ENCODE results near the gene WBP2. TPM values are rescaled to one million over a fixed set of nuclear protein-coding genes. Genes with fewer than 3 reads are reported as not detected.
A peak's percentile ranks its signal among the peaks of the same experiment; 100 is the strongest.

WBP2 gene
- total and polyA plus RNA-seq, 2 of the 13 experiments (the other 11 are each of a cell fraction or from before 2014, with no cell fraction given) = 29.2 to 29.5 TPM

DNA sequence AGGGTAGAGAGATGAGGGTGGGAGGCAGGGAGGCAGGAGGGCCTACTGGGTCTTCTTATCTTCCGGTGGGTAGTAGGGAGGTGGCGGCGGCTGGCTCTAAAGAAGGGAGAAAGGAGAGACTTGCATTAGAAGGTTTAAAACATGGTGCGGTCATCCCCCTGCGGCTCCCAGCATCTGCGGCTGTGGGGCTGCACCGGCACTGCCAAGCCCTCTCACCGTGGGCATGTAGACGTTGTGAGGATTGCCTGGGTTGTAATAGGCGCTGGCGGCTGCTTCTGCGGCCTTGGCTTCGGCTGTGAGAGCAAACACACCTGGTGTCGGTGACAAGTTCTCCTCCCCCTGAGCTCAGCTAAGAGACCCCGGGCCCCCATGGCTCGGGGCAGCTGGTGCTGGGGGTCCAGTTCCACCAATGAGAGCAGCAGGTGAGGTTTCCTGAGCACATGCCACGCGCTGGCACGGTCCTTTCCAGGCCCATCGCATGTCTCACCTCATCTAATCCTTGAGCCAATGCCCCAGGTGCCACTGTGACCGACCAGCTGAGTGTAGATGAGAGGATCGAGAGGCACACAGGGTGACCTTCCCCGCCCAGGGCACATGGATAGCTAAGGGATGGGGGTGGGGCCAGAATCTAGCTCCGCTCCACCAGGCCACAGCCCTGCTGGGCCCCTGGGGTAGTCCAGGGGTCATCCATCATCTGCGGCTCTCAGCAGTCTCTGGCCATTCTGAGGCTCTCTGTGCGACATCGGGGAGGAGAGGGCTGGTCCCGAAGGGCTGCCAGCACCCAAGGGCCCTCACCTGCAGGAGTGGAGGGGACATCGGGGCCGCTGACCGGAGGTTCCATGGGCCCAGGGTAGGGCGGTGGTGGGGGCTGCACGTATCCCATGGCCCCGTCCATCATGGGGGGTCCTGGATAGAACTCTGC lies 8.2 kb downstream of the WBP2 start (continued):
- peak; percentile 86; the same call in 1 of the 2 replicates for TF ChIP-seq TMF1 (CRISPR knock-in tag; IDR thresholded peaks at IDR 0.05; ENCODE audit: low read depth)
- peak; percentile 82; the same call in 1 of the 2 replicates for TF ChIP-seq ZNF253 (CRISPR knock-in tag; IDR thresholded peaks at IDR 0.05; ENCODE audit: borderline replicate concordance)
- TF ChIP-seq AKAP8 (CRISPR knock-in tag; IDR thresholded peaks at IDR 0.05) = peak; percentile 89
- no peak; the same call in 1 of the 2 replicates for TF ChIP-seq ZNF776 (CRISPR knock-in tag; IDR thresholded peaks at IDR 0.05)
- peak; percentile 80; the same call in 1 of the 2 replicates for TF ChIP-seq ZNF275 (CRISPR knock-in tag; IDR thresholded peaks at IDR 0.05; ENCODE audit: borderline replicate concordance)
- no peak for TF ChIP-seq ZNF7 (CRISPR knock-in tag; IDR thresholded peaks at IDR 0.05)
- peak; percentile 89 for TF ChIP-seq MED13 (CRISPR knock-in tag; IDR thresholded peaks at IDR 0.05)
- TF ChIP-seq, protein P1, sequence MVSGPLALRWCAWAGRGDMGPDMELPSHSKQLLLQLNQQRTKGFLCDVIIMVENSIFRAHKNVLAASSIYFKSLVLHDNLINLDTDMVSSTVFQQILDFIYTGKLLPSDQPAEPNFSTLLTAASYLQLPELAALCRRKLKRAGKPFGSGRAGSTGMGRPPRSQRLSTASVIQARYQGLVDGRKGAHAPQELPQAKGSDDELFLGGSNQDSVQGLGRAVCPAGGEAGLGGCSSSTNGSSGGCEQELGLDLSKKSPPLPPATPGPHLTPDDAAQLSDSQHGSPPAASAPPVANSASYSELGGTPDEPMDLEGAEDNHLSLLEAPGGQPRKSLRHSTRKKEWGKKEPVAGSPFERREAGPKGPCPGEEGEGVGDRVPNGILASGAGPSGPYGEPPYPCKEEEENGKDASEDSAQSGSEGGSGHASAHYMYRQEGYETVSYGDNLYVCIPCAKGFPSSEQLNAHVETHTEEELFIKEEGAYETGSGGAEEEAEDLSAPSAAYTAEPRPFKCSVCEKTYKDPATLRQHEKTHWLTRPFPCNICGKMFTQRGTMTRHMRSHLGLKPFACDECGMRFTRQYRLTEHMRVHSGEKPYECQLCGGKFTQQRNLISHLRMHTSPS (CRISPR knock-in tag; IDR thresholded peaks at IDR 0.05; ENCODE audit: low read depth) = peak; percentile 99
- peak; percentile 89; the same call in 1 of the 2 replicates for TF ChIP-seq CAMTA2 (CRISPR knock-in tag; IDR thresholded peaks at IDR 0.05; ENCODE audit: borderline replicate concordance)
- TF ChIP-seq ZNF354B (CRISPR knock-in tag; IDR thresholded peaks at IDR 0.05) = no peak
- 0 out of 2 replicates have a peak, but pooled peaks have one; percentile 31 for TF ChIP-seq TRIM24 (CRISPR knock-in tag; IDR thresholded peaks at IDR 0.05)
- TF ChIP-seq ZBTB40 (IDR thresholded peaks at IDR 0.05) = no peak
- peak; percentile 91 for TF ChIP-seq ZBTB40 (CRISPR knock-in tag; IDR thresholded peaks at IDR 0.05)
- TF ChIP-seq PHF21A (CRISPR knock-in tag; IDR thresholded peaks at IDR 0.05) = peak; percentile 100
- TF ChIP-seq REL (CRISPR knock-in tag; conservative IDR thresholded peaks at IDR 0.05) = peak; percentile 72; the same call in 1 of the 2 replicates
- 0 out of 2 replicates have a peak, but pooled peaks have one; percentile 83 for TF ChIP-seq KLF15 (CRISPR knock-in tag; IDR thresholded peaks at IDR 0.05; ENCODE audit: borderline replicate concordance)

All from HepG2 (cell line).